Vagina (tissue), 2 donors: ENCODE measurements around the gene ZDHHC5.

Source experiments
- CTCF ChIP-seq, 3 experiments: fragments of 450-650 bp in 2 of 3; fragments of 200-600 bp in 1 of 3; sonication (generic) in 1 of 3; IDR thresholded peaks; one replicate each; pipeline ENCODE4 v1.5.1; 2017 to 2019; ENCODE audit warnings: antibody characterized with exemption in 3 of 3, mild to moderate bottlenecking in 2 of 3, moderate library complexity in 2 of 3
- POLR2A ChIP-seq, 2 donors: fragments of 450-650 bp; IDR thresholded peaks; one replicate each; pipeline ENCODE4 v1.6.1; 2017; ENCODE audit warnings: antibody characterized with exemption in 2 of 2, mild to moderate bottlenecking in 2 of 2, moderate library complexity in 2 of 2
- POLR2AphosphoS5 ChIP-seq, 2 donors: sonication (generic); formaldehyde crosslinking; IDR thresholded peaks; one replicate each; pipeline ENCODE4 v1.9.0; 2017; ENCODE audit warnings: antibody characterized with exemption in 2 of 2, mild to moderate bottlenecking in 2 of 2, low read depth in 1 of 2; ENCODE audit not compliant: insufficient read depth in 1 of 2

- TF ChIP-seq POLR2AphosphoS5 (IDR thresholded peaks at IDR 0.05; ENCODE audit: insufficient read depth in 1 of 2, low read depth in 1 of 2), result no peak
- no peak for TF ChIP-seq CTCF (IDR thresholded peaks at IDR 0.05)
- TF ChIP-seq POLR2A (IDR thresholded peaks at IDR 0.05), result no peak
Observed at GRCh38 chr11:57744357-57744756, 76.4 kb downstream of the ZDHHC5 start.
